GM12873 (cell line): Measurements from ENCODE around the gene ACAD11.
A peak's percentile ranks its signal among the peaks of the same experiment; 100 is the strongest.

Experiments
- TF ChIP-seq, protein P1 (sequence below): IDR thresholded peaks from 2 replicates; pipeline ENCODE4 v1.5.1; 2012; ENCODE audit warnings: low read depth, mild to moderate bottlenecking, moderate library complexity, low read length, control low read depth; ENCODE audit not compliant: insufficient read depth; ENCODE audit errors: missing control alignments

ACAD11 gene

DNA sequence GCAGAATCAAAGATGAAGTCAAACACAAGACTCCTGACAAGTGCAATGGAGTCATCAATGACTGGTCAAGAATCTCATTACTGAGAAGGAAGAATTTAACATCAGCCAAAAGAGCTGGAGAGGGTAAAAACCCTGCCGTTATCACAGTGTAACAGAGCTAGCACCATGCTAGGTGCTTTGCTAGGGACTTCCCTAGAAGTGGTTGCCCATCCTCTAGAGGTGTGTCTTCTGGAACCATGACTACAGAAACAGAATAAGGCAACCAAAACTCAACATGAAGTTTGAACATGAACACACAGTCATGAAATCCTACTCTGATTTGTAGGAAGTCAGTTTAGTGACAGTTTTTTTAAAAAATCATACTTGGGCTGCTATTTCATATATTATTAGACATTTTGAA lies 9.5 kb downstream of the ACAD11 start:
- TF ChIP-seq, protein P1, sequence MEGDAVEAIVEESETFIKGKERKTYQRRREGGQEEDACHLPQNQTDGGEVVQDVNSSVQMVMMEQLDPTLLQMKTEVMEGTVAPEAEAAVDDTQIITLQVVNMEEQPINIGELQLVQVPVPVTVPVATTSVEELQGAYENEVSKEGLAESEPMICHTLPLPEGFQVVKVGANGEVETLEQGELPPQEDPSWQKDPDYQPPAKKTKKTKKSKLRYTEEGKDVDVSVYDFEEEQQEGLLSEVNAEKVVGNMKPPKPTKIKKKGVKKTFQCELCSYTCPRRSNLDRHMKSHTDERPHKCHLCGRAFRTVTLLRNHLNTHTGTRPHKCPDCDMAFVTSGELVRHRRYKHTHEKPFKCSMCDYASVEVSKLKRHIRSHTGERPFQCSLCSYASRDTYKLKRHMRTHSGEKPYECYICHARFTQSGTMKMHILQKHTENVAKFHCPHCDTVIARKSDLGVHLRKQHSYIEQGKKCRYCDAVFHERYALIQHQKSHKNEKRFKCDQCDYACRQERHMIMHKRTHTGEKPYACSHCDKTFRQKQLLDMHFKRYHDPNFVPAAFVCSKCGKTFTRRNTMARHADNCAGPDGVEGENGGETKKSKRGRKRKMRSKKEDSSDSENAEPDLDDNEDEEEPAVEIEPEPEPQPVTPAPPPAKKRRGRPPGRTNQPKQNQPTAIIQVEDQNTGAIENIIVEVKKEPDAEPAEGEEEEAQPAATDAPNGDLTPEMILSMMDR = no peak

DNA sequence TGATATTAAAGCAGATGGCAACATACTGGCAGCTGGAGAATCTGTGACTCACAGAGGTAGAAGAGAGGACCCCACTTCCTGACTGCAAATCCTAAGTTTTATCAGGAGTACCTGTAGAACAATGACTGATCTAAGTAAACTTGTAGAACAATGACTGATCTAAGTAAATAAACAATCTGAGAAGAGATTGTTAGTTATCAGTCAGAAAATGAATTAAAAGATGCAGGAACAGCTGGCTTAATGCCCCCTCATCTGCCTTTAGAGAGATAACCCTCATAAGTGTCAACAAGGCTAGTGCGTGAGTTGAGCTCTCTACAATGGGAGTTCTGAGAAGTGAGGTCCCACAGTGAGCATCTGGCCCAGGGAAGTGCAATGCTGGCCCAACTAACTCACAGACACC lies 14.6 kb downstream of the ACAD11 start:
- TF ChIP-seq, protein P1 = no peak

DNA sequence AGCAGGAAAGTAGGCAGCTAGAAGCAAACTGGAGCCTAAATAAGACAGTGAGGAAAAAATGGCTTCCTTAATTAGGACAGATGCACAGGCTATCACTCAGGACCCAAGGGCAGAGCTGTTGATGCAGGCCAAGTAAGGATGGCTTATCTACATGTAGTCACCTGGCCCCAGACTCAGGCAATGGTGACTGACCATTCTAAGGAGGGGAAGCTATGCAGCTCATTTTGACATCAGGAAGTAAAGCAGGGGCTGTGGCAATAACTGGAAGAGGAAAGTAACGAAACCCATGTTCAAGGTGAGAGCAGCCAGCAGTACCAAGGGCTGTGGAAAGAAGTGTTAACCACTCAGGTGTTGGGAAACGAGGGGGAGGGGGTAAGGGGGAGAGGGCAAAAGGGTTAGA lies 16.2 kb downstream of the ACAD11 start:
- TF ChIP-seq, protein P1 = no peak

DNA sequence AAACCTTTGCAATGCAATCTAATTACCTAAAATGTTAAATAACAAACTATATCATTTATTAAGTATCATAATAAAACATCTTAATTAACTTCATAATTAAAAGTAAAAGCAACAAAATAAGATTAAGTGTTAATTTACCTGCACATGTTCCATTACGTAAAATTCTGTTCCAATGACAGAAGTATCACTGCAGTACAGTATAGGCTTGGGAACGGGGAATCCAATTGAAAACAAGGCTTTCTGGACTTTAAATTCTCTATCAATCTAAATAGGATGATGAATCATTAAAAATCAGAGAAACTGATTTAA lies 17.1 kb downstream of the ACAD11 start:
- TF ChIP-seq, protein P1 = no peak

DNA sequence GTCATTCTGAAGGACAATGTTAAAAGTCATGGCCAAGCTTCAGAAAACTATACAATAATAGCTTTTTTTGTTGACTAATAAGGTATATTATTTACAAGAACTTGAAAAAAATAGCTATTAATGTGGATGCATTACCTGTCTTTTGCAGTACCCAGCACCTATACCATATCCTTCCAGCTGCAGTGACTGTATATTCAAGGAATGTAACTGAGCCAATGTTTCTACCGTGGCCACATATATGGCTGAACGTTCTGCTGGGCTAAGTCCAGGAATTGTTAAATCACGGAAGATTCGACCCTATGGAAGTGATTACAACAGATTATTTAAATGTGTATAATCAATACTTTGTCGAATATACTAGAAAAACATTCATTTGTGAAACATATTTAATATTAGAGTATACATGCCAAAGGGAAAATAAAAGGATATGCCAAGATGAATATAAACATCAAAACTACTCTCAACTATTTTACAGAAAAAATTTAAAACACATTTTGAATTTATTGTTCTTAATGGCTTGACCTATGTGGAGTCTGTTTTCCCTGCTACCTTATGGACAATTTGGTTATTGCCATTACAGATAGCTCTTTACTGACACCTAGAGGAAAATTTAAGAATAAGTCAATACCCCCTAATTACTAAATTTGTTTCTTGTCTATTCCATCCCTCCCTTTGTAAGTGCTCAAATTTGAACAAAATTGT lies 17.6 kb downstream of the ACAD11 start:
- TF ChIP-seq, protein P1 = peak; percentile 62

DNA sequence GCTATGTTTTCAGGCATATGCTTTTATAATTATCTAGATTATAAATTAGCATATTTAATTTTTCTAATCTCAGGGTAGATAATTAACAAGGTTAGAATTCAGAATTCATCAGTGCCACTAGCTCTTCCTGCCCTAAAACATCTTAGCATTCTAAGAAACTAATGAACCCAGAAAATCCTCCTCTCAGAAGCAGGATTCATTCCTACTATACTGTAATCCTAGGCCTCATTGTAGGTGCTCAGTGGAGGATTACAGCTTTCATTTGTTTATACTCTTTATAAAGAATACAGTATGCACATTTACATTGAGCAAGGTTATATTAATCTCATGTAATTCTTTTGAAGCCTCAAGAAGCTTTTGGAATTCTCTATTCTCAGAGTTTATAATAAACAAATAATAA lies 20.9 kb downstream of the ACAD11 start:
- TF ChIP-seq, protein P1 = no peak

DNA sequence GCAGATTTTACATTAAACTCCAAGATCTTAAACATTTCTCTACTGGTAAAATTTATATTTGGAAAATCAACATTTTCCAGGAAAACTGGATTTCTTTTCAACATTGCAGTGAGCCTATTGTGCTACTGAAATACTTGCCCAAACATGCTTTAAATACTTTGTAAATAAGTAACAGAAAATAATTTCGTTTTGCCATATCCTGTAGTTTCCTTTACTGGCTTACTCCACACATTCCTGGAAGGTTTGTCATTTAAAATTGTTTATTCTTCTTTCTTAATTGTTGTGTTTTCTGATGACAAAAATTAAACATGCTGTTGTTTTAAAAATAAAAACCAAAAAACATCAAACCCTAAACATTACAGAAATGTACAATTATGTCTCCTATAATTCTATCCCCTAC lies 22.0 kb downstream of the ACAD11 start:
- TF ChIP-seq, protein P1 = no peak
